Neural progenitor cell (in vitro differentiated cells): Measurements from ENCODE around the gene RPS6KA5. TPM values are rescaled to one million over a fixed set of nuclear protein-coding genes. Genes with fewer than 3 reads are reported as not detected.
"Not testable (repeated sequence)": the region's sequence is repeated elsewhere in the genome, so short reads cannot be mapped to it uniquely, and the experiment has no call there.

Experiments
- DNase-seq: peaks from one replicate; pipeline ENCODE4 v3.0.0-alpha.2; 2016; ENCODE audit warnings: low spot score
- H2AFZ ChIP-seq: fragments of 200-600 bp; sonication (generic); replicated peaks from 2 replicates; pipeline ENCODE4 v1.6.1; 2016; ENCODE audit warnings: antibody characterized with exemption
- H3F3A ChIP-seq: fragments of 200-600 bp; sonication (generic); 2 replicates; pipeline ENCODE4 v1.6.1; 2016; ENCODE audit warnings: antibody characterized with exemption, low read depth
- H3K27ac ChIP-seq: fragments of 200-600 bp; sonication (generic); 2 replicates; pipeline ENCODE4 v1.5.1; 2016; ENCODE audit warnings: mild to moderate bottlenecking
- H3K27me3 ChIP-seq: fragments of 200-600 bp; sonication (generic); 2 replicates; pipeline ENCODE4 v1.6.1; 2016; ENCODE audit warnings: mild to moderate bottlenecking, moderate library complexity
- H3K36me3 ChIP-seq: fragments of 200-600 bp; sonication (generic); 2 replicates; pipeline ENCODE4 v1.5.1; 2016
- H3K4me1 ChIP-seq: fragments of 200-600 bp; sonication (generic); 2 replicates; pipeline ENCODE4 v1.6.1; 2016; ENCODE audit warnings: mixed run types
- H3K4me2 ChIP-seq: fragments of 200-600 bp; sonication (generic); 2 replicates; pipeline ENCODE4 v1.6.1; 2016
- H3K4me3 ChIP-seq: fragments of 200-600 bp; sonication (generic); 2 replicates; pipeline ENCODE4 v1.5.1; 2016
- H3K79me2 ChIP-seq: fragments of 200-600 bp; sonication (generic); 2 replicates; pipeline ENCODE4 v1.6.1; 2016; ENCODE audit warnings: low read depth
- H3K9ac ChIP-seq: fragments of 200-600 bp; sonication (generic); 2 replicates; pipeline ENCODE4 v1.6.1; 2016
- H3K9me3 ChIP-seq: fragments of 200-600 bp; sonication (generic); 2 replicates; pipeline ENCODE4 v1.5.1; 2016; ENCODE audit warnings: low read depth
- H4K20me1 ChIP-seq: fragments of 200-600 bp; sonication (generic); 2 replicates; pipeline ENCODE4 v1.6.1; 2016; ENCODE audit warnings: low read depth
- H3K27ac Mint-ChIP-seq: 3 replicates; pipeline ENCODE4 v1.8.0; 2021; ENCODE audit warnings: mixed read lengths
- H3K27me3 Mint-ChIP-seq: 2 replicates; pipeline ENCODE4 v1.8.0; 2022; ENCODE audit warnings: low read depth, mild to moderate bottlenecking, inconsistent platforms, moderate library complexity, mixed read lengths; ENCODE audit not compliant: insufficient read depth
- H3K36me3 Mint-ChIP-seq: 3 replicates; pipeline ENCODE4 v1.8.0; 2021; ENCODE audit warnings: mixed read lengths
- H3K4me1 Mint-ChIP-seq: 3 replicates; pipeline ENCODE4 v1.8.0; 2021; ENCODE audit warnings: mixed read lengths
- H3K4me3 Mint-ChIP-seq: 3 replicates; pipeline ENCODE4 v1.8.0; 2021; ENCODE audit warnings: mild to moderate bottlenecking, moderate library complexity, mixed read lengths
- H3K9me3 Mint-ChIP-seq: 3 replicates; pipeline ENCODE4 v1.8.0; 2020; ENCODE audit warnings: mixed read lengths
- CTCF ChIP-seq: fragments of 200-600 bp; sonication (generic); IDR thresholded peaks from 2 replicates; pipeline ENCODE4 v1.5.1; 2017; ENCODE audit warnings: antibody characterized with exemption, mild to moderate bottlenecking
- EZH2 ChIP-seq: fragments of 200-600 bp; sonication (generic); IDR thresholded peaks from 2 replicates; pipeline ENCODE4 v1.6.1; 2017; ENCODE audit warnings: antibody characterized with exemption, mild to moderate bottlenecking, moderate library complexity
- EZH2phosphoT487 ChIP-seq: fragments of 200-600 bp; sonication (generic); IDR thresholded peaks from 2 replicates; pipeline ENCODE4 v1.6.1; 2017; ENCODE audit warnings: antibody characterized with exemption
- total RNA-seq: library from RNA; depleted of rRNA; stranded (reverse); fragments of >200 nt; gene quantifications from 2 replicates; pipeline ENCODE4 v1.2.3, GENCODE V29; 2015; ENCODE audit warnings: low replicate concordance

The RPS6KA5 gene
- total RNA-seq, 1 donor from 2014 or later = 8.3 TPM

- Histone ChIP-seq H3K4me1 (no peaks in the 10 kb centered on the region), H3K36me3 (no peaks in the 10 kb centered on the region), H2AFZ (no peak overlapping the region), H3F3A (no peaks in the 10 kb centered on the region), H3K79me2 (no peaks in the 10 kb centered on the region), H3K9me3 (no peaks in the 10 kb centered on the region), H3K4me3 (no peak overlapping the region), H3K9ac (no peak overlapping the region), H3K27me3 (no peaks in the 10 kb centered on the region), H4K20me1 (no peaks in the 10 kb centered on the region), H3K4me2 (no peak overlapping the region), H3K27ac (no peak overlapping the region)
- Mint-ChIP-seq H3K4me1 (peaks cover 6% of the 10 kb centered on the region), H3K4me3 (no peak overlapping the region), H3K27ac (no peak overlapping the region), H3K27me3 (peaks cover 5% of the 10 kb centered on the region), H3K36me3 (no peaks in the 10 kb centered on the region), H3K9me3 (no peaks in the 10 kb centered on the region)
- TF ChIP-seq EZH2 = no peak
- TF ChIP-seq CTCF = no peak
- TF ChIP-seq EZH2phosphoT487 = no peak
- DNase-seq = no peak
Observed at GRCh38 chr14:91100102-91100501, 39.7 kb upstream of the RPS6KA5 start.

- Mint-ChIP-seq H3K27me3 (peaks cover 5% of the 10 kb centered on the region), H3K4me1 (peaks cover 6% of the 10 kb centered on the region), H3K9me3 (no peaks in the 10 kb centered on the region), H3K4me3 (no peak overlapping the region), H3K36me3 (no peaks in the 10 kb centered on the region), H3K27ac (peak overlapping the region; percentile 15)
- H3K4me3 ChIP-seq = no peak overlapping the region
- H2AFZ ChIP-seq = no peak overlapping the region
- no peak overlapping the region for H3K4me2 ChIP-seq
- H3K27ac ChIP-seq = no peak overlapping the region
- no peaks in the 10 kb centered on the region for H3K27me3 ChIP-seq
- no peaks in the 10 kb centered on the region for H3K4me1 ChIP-seq
- no peaks in the 10 kb centered on the region for H3K9me3 ChIP-seq
- no peaks in the 10 kb centered on the region for H3K36me3 ChIP-seq
- DNase-seq = no peak
- no peaks in the 10 kb centered on the region for H3F3A ChIP-seq
- H4K20me1 ChIP-seq = no peaks in the 10 kb centered on the region
- no peaks in the 10 kb centered on the region for H3K79me2 ChIP-seq
- TF ChIP-seq EZH2 (no peak), CTCF (no peak), EZH2phosphoT487 (no peak)
- no peak overlapping the region for H3K9ac ChIP-seq
Observed at GRCh38 chr14:91098591-91098990, 38.1 kb upstream of the RPS6KA5 start.

- H3K4me1 ChIP-seq, H3K27ac ChIP-seq, H3K4me3 Mint-ChIP-seq, H3K27me3 ChIP-seq, H3K9ac ChIP-seq, H2AFZ ChIP-seq, H3K4me2 ChIP-seq, H3K79me2 ChIP-seq, H3K9me3 ChIP-seq, H3K36me3 Mint-ChIP-seq, H3F3A ChIP-seq, DNase-seq, H3K9me3 Mint-ChIP-seq, H4K20me1 ChIP-seq, H3K27me3 Mint-ChIP-seq, H3K4me3 ChIP-seq, H3K36me3 ChIP-seq, H3K27ac Mint-ChIP-seq, H3K4me1 Mint-ChIP-seq: not testable (repeated sequence)
Observed at GRCh38 chr14:91097657-91098056, 37.2 kb upstream of the RPS6KA5 start.

- no peak overlapping the region for H2AFZ ChIP-seq
- no peaks in the 10 kb centered on the region for H3F3A ChIP-seq
- no peak overlapping the region for H3K9ac ChIP-seq
- no peak for DNase-seq
- H3K27ac ChIP-seq = no peak overlapping the region
- no peaks in the 10 kb centered on the region for H3K36me3 Mint-ChIP-seq
- H3K4me2 ChIP-seq = no peak overlapping the region
- no peaks in the 10 kb centered on the region for H3K9me3 Mint-ChIP-seq
- H3K27me3 Mint-ChIP-seq = peaks cover 3% of the 10 kb centered on the region
- no peak for TF ChIP-seq EZH2
- no peak for TF ChIP-seq EZH2phosphoT487
- no peak for TF ChIP-seq CTCF
- H3K9me3 ChIP-seq = no peaks in the 10 kb centered on the region
- H3K79me2 ChIP-seq = no peaks in the 10 kb centered on the region
- peaks cover 3% of the 10 kb centered on the region for H3K4me1 Mint-ChIP-seq
- H4K20me1 ChIP-seq = no peaks in the 10 kb centered on the region
- no peaks in the 10 kb centered on the region for H3K4me1 ChIP-seq
- peak overlapping the region; percentile 63 for H3K27ac Mint-ChIP-seq
- H3K4me3 Mint-ChIP-seq = no peak overlapping the region
- no peak overlapping the region for H3K4me3 ChIP-seq
- no peaks in the 10 kb centered on the region for H3K36me3 ChIP-seq
- no peaks in the 10 kb centered on the region for H3K27me3 ChIP-seq
Observed at GRCh38 chr14:91095178-91095577, 34.7 kb upstream of the RPS6KA5 start.
